Keratinocyte (primary cell): ENCODE measurements around the gene PTPRD. TPM values are rescaled to one million over a fixed set of nuclear protein-coding genes. Genes with fewer than 3 reads are reported as not detected.

Source experiments
- DNase-seq: peaks from one replicate; pipeline ENCODE4 v3.0.0-alpha.2; 2011; ENCODE audit warnings: low read depth, missing footprints, low spot score
- FAIRE-seq: peaks from 2 replicates; lab custom pipeline; 2011; peaks lifted over from hg19 to GRCh38; lab: Jason Lieb, UNC
- H2AFZ ChIP-seq: 2 replicates; pipeline ENCODE4 v1.6.0; 2012; ENCODE audit warnings: low read length, control low read depth, inconsistent platforms; ENCODE audit not compliant: control insufficient read depth
- H3K27ac ChIP-seq: 2 replicates; pipeline ENCODE4 v1.5.1; 2011; ENCODE audit warnings: low read length; ENCODE audit not compliant: control insufficient read depth, insufficient read depth
- H3K27me3 ChIP-seq: 3 replicates; pipeline ENCODE4 v1.6.0; 2011; ENCODE audit warnings: low read length; ENCODE audit not compliant: control insufficient read depth, insufficient read depth; ENCODE audit errors: extremely low read depth
- H3K36me3 ChIP-seq, 2 experiments: 2 replicates in 1 of 2; 3 replicates in 1 of 2; pipeline ENCODE4 v1.5.1; 2011; ENCODE audit warnings: low read length in 2 of 2, mild to moderate bottlenecking in 1 of 2; ENCODE audit not compliant: control insufficient read depth in 2 of 2, insufficient read depth in 2 of 2; ENCODE audit errors: extremely low read depth in 1 of 2
- H3K4me1 ChIP-seq: 3 replicates; pipeline ENCODE4 v1.5.1; 2011; ENCODE audit warnings: low read length; ENCODE audit not compliant: control insufficient read depth, insufficient read depth; ENCODE audit errors: extremely low read depth
- H3K4me2 ChIP-seq: 3 replicates; pipeline ENCODE4 v1.6.0; 2011; ENCODE audit warnings: low read depth, low read length; ENCODE audit not compliant: control insufficient read depth, insufficient read depth; ENCODE audit errors: extremely low read depth
- H3K4me3 ChIP-seq, 3 experiments: fragments of 200-600 bp in 1 of 3; sonication (generic) in 1 of 3; 2 replicates in 2 of 3; 3 replicates in 1 of 3; pipeline ENCODE4 v1.5.1; 2011 to 2016; ENCODE audit warnings: low read length in 3 of 3, mild to moderate bottlenecking in 3 of 3, control low read depth in 2 of 3, inconsistent platforms in 1 of 3, low read depth in 1 of 3, mixed read lengths in 1 of 3, mixed run types in 1 of 3, moderate library complexity in 1 of 3; ENCODE audit not compliant: control insufficient read depth in 2 of 3, insufficient read depth in 2 of 3; ENCODE audit errors: extremely low read depth in 1 of 3
- H3K79me2 ChIP-seq: 2 replicates; pipeline ENCODE4 v1.6.0; 2012; ENCODE audit warnings: low read length; ENCODE audit not compliant: control insufficient read depth, insufficient read depth
- H3K9ac ChIP-seq: 3 replicates; pipeline ENCODE4 v1.6.0; 2011; ENCODE audit warnings: low read length; ENCODE audit not compliant: control insufficient read depth, insufficient read depth; ENCODE audit errors: extremely low read depth
- H3K9me1 ChIP-seq: 3 replicates; pipeline ENCODE4 v1.6.0; 2011; ENCODE audit warnings: low read length; ENCODE audit not compliant: control insufficient read depth, insufficient read depth; ENCODE audit errors: extremely low read depth
- H3K9me3 ChIP-seq: 2 replicates; pipeline ENCODE4 v1.5.1; 2012; ENCODE audit warnings: low read depth, low read length; ENCODE audit not compliant: control insufficient read depth
- H4K20me1 ChIP-seq: 3 replicates; pipeline ENCODE4 v1.6.0; 2011; ENCODE audit warnings: low read length; ENCODE audit not compliant: control insufficient read depth, insufficient read depth; ENCODE audit errors: extremely low read depth
- EZH2 ChIP-seq: IDR thresholded peaks from one replicate; pipeline ENCODE4 v1.6.1; 2012; ENCODE audit warnings: inconsistent platforms, mild to moderate bottlenecking, low read length, moderate library complexity
- dilution Hi-C: fragments of 300-500 bp; cut with MboI; formaldehyde crosslinking; loops from one replicate; pipeline ENCODE4 v1.7.0; 2020; ENCODE audit warnings: low sequenced_read_pairs; ENCODE audit not compliant: extremely low pct_ligation_motif_present
- polyA plus RNA-seq, 5 experiments: library from polyadenylated mRNA; depleted of rRNA in 3 of 5; stranded (reverse) in 3 of 5; stranded (forward) in 1 of 5; unstranded in 1 of 5; fragments of >200 nt; gene quantifications; 1 replicate in 1 of 5; 2 replicates in 3 of 5; 3 replicates in 1 of 5; pipeline versions ENCODE4 v1.2.1 to v1.2.3, GENCODE V29; 2011 to 2012; ENCODE audit warnings: missing spikeins in 2 of 5, low read depth in 1 of 5, low replicate concordance in 1 of 5
- TF ChIP-seq, protein P1 (sequence below), 3 experiments: IDR thresholded peaks in 1 of 3; conservative IDR thresholded peaks in 1 of 3; optimal IDR thresholded peaks in 1 of 3; 2 replicates in 2 of 3; 3 replicates in 1 of 3; pipeline versions ENCODE3 to v1.5.1; 2011; ENCODE audit warnings: low read length in 3 of 3, mild to moderate bottlenecking in 3 of 3, moderate library complexity in 2 of 3, control low read depth in 1 of 3, inconsistent platforms in 1 of 3; ENCODE audit not compliant: insufficient read depth in 2 of 3; ENCODE audit errors: extremely low read depth in 1 of 3

The PTPRD gene
- polyA plus RNA-seq, 1 donor (not counting 4 experiments of a cell fraction or from before 2014, with no cell fraction given), result 0.10 TPM

DNA sequence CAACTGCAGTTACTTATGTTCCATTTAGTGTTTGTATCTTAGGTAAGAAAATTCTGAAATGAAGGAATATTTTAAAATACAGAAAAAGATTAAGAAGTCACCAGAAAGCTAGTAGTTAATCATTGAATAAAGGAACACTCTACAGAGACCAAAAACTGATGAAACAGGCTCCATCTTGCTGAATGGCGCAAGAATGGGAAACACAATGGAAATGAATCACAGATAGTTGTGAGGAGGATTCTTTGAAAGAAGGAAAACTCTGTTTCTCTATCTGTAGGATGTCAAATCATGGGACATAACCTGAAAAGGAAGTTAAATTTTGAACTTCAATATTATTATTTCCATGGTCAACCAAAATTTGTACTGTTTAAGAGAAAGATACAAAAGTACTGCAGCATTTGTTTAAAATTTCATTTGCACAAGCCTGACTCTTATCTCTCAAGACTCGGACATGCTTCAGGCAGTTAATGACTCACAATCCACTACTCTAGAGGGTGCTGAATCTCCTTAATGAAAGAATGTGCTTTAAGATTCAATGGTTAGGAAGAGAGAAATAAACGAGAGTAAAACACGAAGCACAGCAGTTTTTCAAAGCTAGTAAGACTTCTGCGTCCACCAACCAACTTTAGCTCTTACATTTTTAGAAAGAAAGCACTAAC is 1748.8 kb downstream of the PTPRD start:
- dilution Hi-C loops, result no loop called here
- H4K20me1 ChIP-seq, result no peaks in the 10 kb centered on the region
- peak overlapping the region; percentile 15 for H3K27ac ChIP-seq
- H3K27me3 ChIP-seq, result peaks cover 14% of the 10 kb centered on the region
- no peak overlapping the region for H3K4me3 ChIP-seq
- H3K36me3 ChIP-seq, result no peaks in the 10 kb centered on the region
- H3K79me2 ChIP-seq, result no peaks in the 10 kb centered on the region
- H3K4me2 ChIP-seq, result peak overlapping the region; percentile 39
- FAIRE-seq, result no peak
- no peak overlapping the region for H2AFZ ChIP-seq
- DNase-seq, result no peak
- TF ChIP-seq, protein P1, sequence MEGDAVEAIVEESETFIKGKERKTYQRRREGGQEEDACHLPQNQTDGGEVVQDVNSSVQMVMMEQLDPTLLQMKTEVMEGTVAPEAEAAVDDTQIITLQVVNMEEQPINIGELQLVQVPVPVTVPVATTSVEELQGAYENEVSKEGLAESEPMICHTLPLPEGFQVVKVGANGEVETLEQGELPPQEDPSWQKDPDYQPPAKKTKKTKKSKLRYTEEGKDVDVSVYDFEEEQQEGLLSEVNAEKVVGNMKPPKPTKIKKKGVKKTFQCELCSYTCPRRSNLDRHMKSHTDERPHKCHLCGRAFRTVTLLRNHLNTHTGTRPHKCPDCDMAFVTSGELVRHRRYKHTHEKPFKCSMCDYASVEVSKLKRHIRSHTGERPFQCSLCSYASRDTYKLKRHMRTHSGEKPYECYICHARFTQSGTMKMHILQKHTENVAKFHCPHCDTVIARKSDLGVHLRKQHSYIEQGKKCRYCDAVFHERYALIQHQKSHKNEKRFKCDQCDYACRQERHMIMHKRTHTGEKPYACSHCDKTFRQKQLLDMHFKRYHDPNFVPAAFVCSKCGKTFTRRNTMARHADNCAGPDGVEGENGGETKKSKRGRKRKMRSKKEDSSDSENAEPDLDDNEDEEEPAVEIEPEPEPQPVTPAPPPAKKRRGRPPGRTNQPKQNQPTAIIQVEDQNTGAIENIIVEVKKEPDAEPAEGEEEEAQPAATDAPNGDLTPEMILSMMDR (optimal IDR thresholded peaks at IDR 0.05 in 1 of 3, IDR thresholded peaks at IDR 0.05 in 1 of 3, conservative IDR thresholded peaks at IDR 0.05 in 1 of 3; ENCODE audit: extremely low read depth in 1 of 3, insufficient read depth in 2 of 3, low read length in 3 of 3), result no peak
- no peak for TF ChIP-seq EZH2
- H3K9ac ChIP-seq, result no peak overlapping the region
- H3K9me3 ChIP-seq, result no peaks in the 10 kb centered on the region
- H3K9me1 ChIP-seq, result no peaks in the 10 kb centered on the region
- peaks cover 3% of the 10 kb centered on the region for H3K4me1 ChIP-seq

DNA sequence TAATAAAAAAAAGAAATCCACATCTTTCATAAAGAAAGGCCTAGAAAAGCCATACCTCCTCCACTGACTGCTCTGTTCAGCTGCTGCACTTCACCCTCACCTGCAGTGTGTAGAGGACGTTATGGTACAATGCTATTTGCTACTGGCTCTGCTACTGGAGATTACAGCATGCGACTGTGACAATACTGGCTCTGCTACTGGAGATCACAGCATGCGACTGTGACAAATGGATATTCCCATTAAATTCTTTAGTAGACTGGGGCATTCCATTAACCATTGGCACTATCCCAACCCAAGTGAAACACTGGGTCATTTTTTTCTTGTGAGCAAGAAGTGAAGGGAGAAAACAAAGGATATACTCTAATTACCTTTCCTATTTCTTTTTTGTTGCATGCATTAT is 1749.7 kb downstream of the PTPRD start:
- FAIRE-seq, result no peak

More for the DNA sequence above, 1749.7 kb downstream of the PTPRD start:
- H2AFZ ChIP-seq, result no peak overlapping the region
- no peak overlapping the region for H3K4me2 ChIP-seq
- no peaks in the 10 kb centered on the region for H3K79me2 ChIP-seq
- H3K4me1 ChIP-seq, result peaks cover 3% of the 10 kb centered on the region
- H3K27ac ChIP-seq, result no peak overlapping the region
- no peak overlapping the region for H3K9ac ChIP-seq
- H3K4me3 ChIP-seq, result no peak overlapping the region
- H3K27me3 ChIP-seq, result peaks cover 24% of the 10 kb centered on the region
- H3K9me3 ChIP-seq, result no peaks in the 10 kb centered on the region
- dilution Hi-C loops, result no loop called here
- H3K36me3 ChIP-seq, result no peaks in the 10 kb centered on the region
- H3K9me1 ChIP-seq, result no peaks in the 10 kb centered on the region
- TF ChIP-seq, protein P1 (optimal IDR thresholded peaks at IDR 0.05 in 1 of 3, IDR thresholded peaks at IDR 0.05 in 1 of 3, conservative IDR thresholded peaks at IDR 0.05 in 1 of 3; ENCODE audit: extremely low read depth in 1 of 3, insufficient read depth in 2 of 3, low read length in 3 of 3), result no peak
- TF ChIP-seq EZH2, result no peak
- DNase-seq, result no peak
- H4K20me1 ChIP-seq, result no peaks in the 10 kb centered on the region
